ENCODE results near the gene OR5W2.
"Not testable (repeated sequence)": the region's sequence is repeated elsewhere in the genome, so short reads cannot be mapped to it uniquely, and the experiment has no call there.

OR5W2 gene

DNA sequence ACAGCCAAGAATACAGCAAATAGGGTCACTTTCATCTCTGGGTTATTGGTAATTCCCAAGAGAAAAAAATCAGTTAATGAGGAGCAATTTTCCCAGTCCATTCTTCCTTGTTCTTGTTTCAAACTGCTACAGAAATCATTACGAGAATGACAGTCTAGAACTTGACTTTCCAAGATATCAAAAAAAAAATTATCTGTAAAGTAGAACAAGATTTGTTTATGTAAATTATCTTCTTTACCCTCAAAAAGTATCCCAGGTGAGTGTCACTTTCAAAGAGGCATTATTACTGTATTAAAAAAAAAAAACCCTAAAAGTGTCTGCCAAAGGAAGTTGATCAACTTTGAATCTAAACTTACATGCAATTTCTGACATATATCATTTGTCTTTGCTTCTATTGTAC is at the start of gene OR5W2:
Gene OR5W2 (minus strand): TSS at position 101 of the 400 bp plus-strand sequence. CDS start 0 bp downstream, at position 101.
- no peak within 1 kb of the TSS for H3K4me3 ChIP-seq (ENCODE audit: low read depth in 1 of 2, low read length in 2 of 2)
- no peaks in the 10 kb centered on the region for H3K27me3 ChIP-seq (ENCODE audit: low read depth, low read length)
- no peaks in the 10 kb centered on the region for H3K4me1 ChIP-seq (ENCODE audit: control insufficient read depth in 1 of 2, insufficient read depth in 2 of 2, low read length in 2 of 2)
- H3K27ac ChIP-seq (ENCODE audit: low read length) = no peak within 1 kb of the TSS
- no peaks in the 10 kb centered on the region for H3K9me3 ChIP-seq (ENCODE audit: control insufficient read depth in 1 of 2, low read length in 2 of 2)
- H3K36me3 ChIP-seq (ENCODE audit: control insufficient read depth in 1 of 2, insufficient read depth in 2 of 2, low read length in 2 of 2) = no peaks in the 10 kb centered on the region

DNA sequence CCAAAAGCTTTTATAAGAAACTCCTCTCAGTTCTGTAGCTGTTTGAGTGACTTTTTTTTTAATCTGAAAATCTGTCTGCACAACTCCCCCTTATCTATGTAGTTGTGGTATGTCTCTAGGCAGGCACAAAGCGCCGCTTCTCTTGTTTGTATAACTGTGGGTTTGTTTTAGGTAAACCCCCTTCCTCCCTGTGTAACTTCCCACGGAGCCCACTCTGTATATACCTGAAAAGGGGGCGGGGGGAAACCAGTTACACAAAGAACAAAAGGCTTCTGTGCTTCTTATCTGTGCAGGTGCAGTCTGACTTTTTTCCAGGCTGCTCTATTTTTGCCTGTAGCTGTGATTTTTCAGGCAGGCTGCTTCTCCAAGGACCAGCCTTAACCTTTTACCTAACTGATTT is 42.1 kb upstream of the OR5W2 start:
- Histone ChIP-seq H3K4me1 (ENCODE audit: control insufficient read depth in 1 of 2, insufficient read depth in 2 of 2, low read length in 2 of 2) (no peaks in the 10 kb centered on the region), H3K9me3 (ENCODE audit: control insufficient read depth in 1 of 2, low read length in 2 of 2) (no peaks in the 10 kb centered on the region), H3K36me3 (ENCODE audit: control insufficient read depth in 1 of 2, insufficient read depth in 2 of 2, low read length in 2 of 2) (no peaks in the 10 kb centered on the region), H3K27me3 (ENCODE audit: low read depth, low read length) (no peaks in the 10 kb centered on the region), H3K4me3 (ENCODE audit: low read depth in 1 of 2, low read length in 2 of 2) (no peak overlapping the region), H3K27ac (ENCODE audit: low read length) (no peak overlapping the region)

DNA sequence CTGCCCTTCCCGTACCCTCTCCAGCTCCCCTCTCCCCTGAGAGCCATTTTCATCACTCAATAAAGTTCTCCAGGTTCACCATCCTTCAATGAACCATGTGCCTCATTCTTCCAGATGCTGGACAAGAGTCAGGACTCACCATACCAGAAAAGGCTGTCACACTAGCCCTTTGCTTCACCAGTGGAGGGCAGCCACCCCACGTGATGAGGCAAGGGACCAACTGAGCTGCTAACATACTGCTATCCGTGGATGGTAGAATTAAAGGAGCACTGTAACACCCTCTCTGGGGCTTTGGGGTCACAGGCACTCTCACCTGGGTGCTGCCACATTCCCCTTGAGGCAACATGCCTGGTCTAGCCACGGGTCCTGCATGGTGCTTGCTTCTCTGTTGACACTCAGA is 34.9 kb upstream of the OR5W2 start:
- no peak overlapping the region for H3K4me3 ChIP-seq (ENCODE audit: low read depth in 1 of 2, low read length in 2 of 2)
- no peaks in the 10 kb centered on the region for H3K4me1 ChIP-seq (ENCODE audit: control insufficient read depth in 1 of 2, insufficient read depth in 2 of 2, low read length in 2 of 2)
- H3K36me3 ChIP-seq (ENCODE audit: control insufficient read depth in 1 of 2, insufficient read depth in 2 of 2, low read length in 2 of 2) = no peaks in the 10 kb centered on the region
- no peaks in the 10 kb centered on the region for H3K27me3 ChIP-seq (ENCODE audit: low read depth, low read length)
- no peak overlapping the region for H3K27ac ChIP-seq (ENCODE audit: low read length)
- H3K9me3 ChIP-seq (ENCODE audit: control insufficient read depth in 1 of 2, low read length in 2 of 2) = no peaks in the 10 kb centered on the region

DNA sequence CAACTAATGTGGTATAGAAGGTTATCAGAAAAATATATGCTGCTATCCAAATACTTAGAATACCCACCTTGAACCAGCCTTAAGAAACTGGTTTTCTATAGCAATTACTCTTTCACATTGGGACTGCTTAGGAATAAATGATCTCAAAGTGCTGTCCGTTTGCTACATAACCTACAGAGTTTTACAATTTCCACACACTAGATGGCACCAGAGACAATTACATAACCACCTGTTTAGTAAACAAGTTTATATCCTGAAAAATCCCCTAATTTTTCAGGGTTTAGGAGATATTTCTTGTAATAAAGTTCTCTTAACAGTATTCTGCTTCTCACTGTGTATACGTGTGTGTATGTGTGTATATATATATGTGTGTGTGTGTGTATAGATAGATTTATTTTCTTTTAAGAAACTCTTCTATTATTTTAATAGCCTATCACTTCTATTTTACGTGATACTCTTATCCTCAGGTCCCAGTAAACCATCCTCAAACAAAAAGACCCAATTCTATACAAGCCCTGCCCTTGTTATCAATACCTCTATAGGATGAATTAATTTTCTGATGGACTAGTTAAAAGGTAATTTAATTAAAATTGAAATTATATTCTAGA is 28.5 kb upstream of the OR5W2 start:
- H3K36me3 ChIP-seq (ENCODE audit: control insufficient read depth in 1 of 2, insufficient read depth in 2 of 2, low read length in 2 of 2) = no peaks in the 10 kb centered on the region
- H3K4me1 ChIP-seq (ENCODE audit: control insufficient read depth in 1 of 2, insufficient read depth in 2 of 2, low read length in 2 of 2) = no peaks in the 10 kb centered on the region

DNA sequence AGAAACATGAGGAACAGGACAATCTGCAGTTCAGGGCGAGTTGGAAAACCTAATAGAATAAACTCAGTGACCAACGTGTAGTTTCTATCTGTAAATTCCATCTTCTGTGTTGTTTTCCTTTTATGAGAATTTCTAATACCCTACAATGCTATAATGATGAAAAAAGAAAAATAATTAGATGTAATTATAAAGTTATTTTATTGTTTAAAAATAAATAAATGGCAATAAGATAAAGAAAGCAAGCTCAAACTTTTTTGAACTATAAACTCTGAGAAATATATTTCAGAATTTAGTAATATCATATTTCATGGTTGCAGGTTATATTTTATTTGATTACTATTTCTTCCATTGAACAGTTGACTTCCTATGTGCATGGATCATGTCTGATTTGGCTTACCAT is 21.9 kb upstream of the OR5W2 start, which contains the start of gene OR5I1:
Gene OR5I1 (minus strand): TSS at position 101 of the 400 bp plus-strand sequence. CDS start 0 bp downstream, at position 101.
- H3K9me3 ChIP-seq (ENCODE audit: control insufficient read depth in 1 of 2, low read length in 2 of 2) = no peaks in the 10 kb centered on the region
- no peaks in the 10 kb centered on the region for H3K27me3 ChIP-seq (ENCODE audit: low read depth, low read length)
- no peak within 1 kb of the TSS for H3K4me3 ChIP-seq (ENCODE audit: low read depth in 1 of 2, low read length in 2 of 2)
- no peaks in the 10 kb centered on the region for H3K4me1 ChIP-seq (ENCODE audit: control insufficient read depth in 1 of 2, insufficient read depth in 2 of 2, low read length in 2 of 2)
- H3K36me3 ChIP-seq (ENCODE audit: control insufficient read depth in 1 of 2, insufficient read depth in 2 of 2, low read length in 2 of 2) = no peaks in the 10 kb centered on the region
- H3K27ac ChIP-seq (ENCODE audit: low read length) = no peak within 1 kb of the TSS

More for the DNA sequence above, 28.5 kb upstream of the OR5W2 start:
- Histone ChIP-seq H3K27me3 (ENCODE audit: low read depth, low read length) (no peaks in the 10 kb centered on the region), H3K27ac (ENCODE audit: low read length) (no peak overlapping the region), H3K4me3 (ENCODE audit: low read depth in 1 of 2, low read length in 2 of 2) (no peak overlapping the region), H3K9me3 (ENCODE audit: control insufficient read depth in 1 of 2, low read length in 2 of 2) (no peaks in the 10 kb centered on the region)

DNA sequence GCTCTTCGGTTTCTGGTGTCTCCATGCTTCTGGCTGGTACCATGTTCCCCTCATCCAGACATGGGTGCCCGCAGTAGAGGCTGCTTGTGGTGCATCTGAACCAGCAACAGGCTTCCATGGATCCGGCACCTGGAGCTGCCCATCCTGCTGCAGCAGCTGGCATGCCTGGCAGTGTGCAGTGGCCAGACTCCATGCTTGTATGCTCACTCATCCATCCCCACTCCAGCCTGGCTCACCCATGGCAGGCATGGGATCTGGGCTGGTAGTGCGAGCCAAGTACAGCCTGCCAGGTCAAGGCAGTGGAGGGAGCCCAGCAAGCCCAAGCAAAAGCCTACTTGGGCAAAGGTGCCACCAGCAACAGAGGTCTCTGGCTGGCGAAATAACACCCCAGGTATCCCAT is 6.2 kb upstream of the OR5W2 start:
- Histone ChIP-seq H3K27ac (ENCODE audit: low read length) (no peak overlapping the region), H3K27me3 (ENCODE audit: low read depth, low read length) (no peaks in the 10 kb centered on the region), H3K36me3 (ENCODE audit: control insufficient read depth in 1 of 2, insufficient read depth in 2 of 2, low read length in 2 of 2) (no peaks in the 10 kb centered on the region), H3K4me1 (ENCODE audit: control insufficient read depth in 1 of 2, insufficient read depth in 2 of 2, low read length in 2 of 2) (no peaks in the 10 kb centered on the region), H3K9me3 (ENCODE audit: control insufficient read depth in 1 of 2, low read length in 2 of 2) (no peaks in the 10 kb centered on the region), H3K4me3 (ENCODE audit: low read depth in 1 of 2, low read length in 2 of 2) (no peak overlapping the region)

DNA sequence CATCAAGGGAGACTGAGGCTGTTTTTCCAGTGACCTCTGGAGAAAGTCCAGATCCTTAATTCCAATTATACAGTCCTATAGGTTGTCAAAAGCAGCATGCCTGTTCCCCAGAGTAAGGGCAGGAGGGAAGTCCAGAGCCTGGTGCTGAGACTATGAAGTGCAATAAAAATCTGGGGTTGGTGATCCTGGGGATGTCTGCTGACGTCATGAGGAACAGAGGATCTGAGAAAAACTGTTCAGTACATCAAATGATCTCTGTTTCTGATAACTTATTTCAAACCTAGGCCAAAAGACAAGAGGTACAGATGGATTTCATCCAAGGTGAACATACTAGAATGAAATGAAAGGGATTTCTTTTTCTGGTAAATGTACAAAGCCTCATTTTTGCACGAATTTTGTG is 12.1 kb downstream of the OR5W2 start:
- Histone ChIP-seq H3K9me3 (ENCODE audit: control insufficient read depth in 1 of 2, low read length in 2 of 2) (no peaks in the 10 kb centered on the region), H3K27me3 (ENCODE audit: low read depth, low read length) (no peaks in the 10 kb centered on the region), H3K27ac (ENCODE audit: low read length) (no peak overlapping the region), H3K4me3 (ENCODE audit: low read depth in 1 of 2, low read length in 2 of 2) (no peak overlapping the region), H3K36me3 (ENCODE audit: control insufficient read depth in 1 of 2, insufficient read depth in 2 of 2, low read length in 2 of 2) (no peaks in the 10 kb centered on the region), H3K4me1 (ENCODE audit: control insufficient read depth in 1 of 2, insufficient read depth in 2 of 2, low read length in 2 of 2) (no peaks in the 10 kb centered on the region)

DNA sequence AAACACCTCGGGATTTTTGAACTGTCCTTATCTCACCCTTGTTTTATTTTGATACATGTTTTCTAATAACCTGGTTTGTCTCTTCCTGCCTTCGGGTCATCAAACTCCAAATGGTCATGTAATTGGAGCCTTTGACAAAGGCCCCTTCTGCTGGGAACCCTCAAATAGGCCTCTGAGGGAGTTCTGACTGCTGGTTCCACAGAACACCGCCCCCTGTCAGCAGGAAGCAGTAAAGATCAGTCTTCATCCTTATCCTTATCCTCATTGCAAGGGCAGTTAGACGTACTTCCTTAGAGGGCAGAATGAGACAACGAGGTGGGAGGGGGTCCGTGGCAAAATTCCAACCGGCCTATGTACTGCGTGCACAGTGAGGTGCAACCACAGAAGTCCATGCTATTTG is 19.2 kb downstream of the OR5W2 start:
- Histone ChIP-seq H3K27me3 (ENCODE audit: low read depth, low read length) (no peaks in the 10 kb centered on the region), H3K4me3 (ENCODE audit: low read depth in 1 of 2, low read length in 2 of 2) (no peak overlapping the region), H3K4me1 (ENCODE audit: control insufficient read depth in 1 of 2, insufficient read depth in 2 of 2, low read length in 2 of 2) (no peaks in the 10 kb centered on the region), H3K9me3 (ENCODE audit: control insufficient read depth in 1 of 2, low read length in 2 of 2) (no peaks in the 10 kb centered on the region), H3K27ac (ENCODE audit: low read length) (no peak overlapping the region), H3K36me3 (ENCODE audit: control insufficient read depth in 1 of 2, insufficient read depth in 2 of 2, low read length in 2 of 2) (no peaks in the 10 kb centered on the region)

DNA sequence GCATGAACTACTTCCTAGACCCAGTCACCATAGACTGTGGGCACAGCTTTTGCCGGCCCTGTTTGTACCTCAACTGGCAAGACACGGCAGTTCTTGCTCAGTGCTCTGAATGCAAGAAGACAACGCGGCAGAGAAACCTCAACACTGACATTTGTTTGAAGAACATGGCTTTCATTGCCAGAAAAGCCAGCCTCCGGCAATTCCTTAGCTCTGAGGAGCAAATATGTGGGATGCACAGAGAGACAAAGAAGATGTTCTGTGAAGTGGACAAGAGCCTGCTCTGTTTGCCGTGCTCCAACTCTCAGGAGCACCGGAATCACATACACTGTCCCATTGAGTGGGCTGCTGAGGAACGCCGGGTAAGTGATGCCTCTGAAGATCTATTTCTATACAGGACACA is 28.9 kb downstream of the OR5W2 start:
- not testable (repeated sequence) for H3K4me1 ChIP-seq (ENCODE audit: control insufficient read depth in 1 of 2, insufficient read depth in 2 of 2, low read length in 2 of 2); H3K9me3 ChIP-seq (ENCODE audit: control insufficient read depth in 1 of 2, low read length in 2 of 2); H3K36me3 ChIP-seq (ENCODE audit: control insufficient read depth in 1 of 2, insufficient read depth in 2 of 2, low read length in 2 of 2); H3K27ac ChIP-seq (ENCODE audit: low read length); H3K27me3 ChIP-seq (ENCODE audit: low read depth, low read length); H3K4me3 ChIP-seq (ENCODE audit: low read depth in 1 of 2, low read length in 2 of 2)

DNA sequence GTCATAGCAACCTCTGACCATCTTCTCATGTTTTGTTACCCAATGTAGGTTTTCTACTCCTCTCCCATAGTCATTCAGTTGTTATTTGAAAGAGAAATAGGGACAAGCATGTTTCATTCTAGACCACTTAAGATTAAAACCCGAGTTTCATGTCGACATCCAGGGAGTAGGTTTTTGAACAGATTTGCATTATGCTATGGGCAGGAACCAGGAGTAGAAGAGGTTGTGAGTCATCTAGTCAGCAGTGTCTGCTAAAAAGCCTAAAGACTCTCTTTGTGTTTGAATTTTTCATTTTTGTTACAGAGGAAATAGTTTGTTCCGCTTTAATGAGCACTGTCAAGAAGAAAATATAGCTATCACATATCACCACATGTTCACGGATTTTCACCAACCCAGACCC is 29.4 kb downstream of the OR5W2 start:
- H3K9me3 ChIP-seq (ENCODE audit: control insufficient read depth in 1 of 2, low read length in 2 of 2); H3K36me3 ChIP-seq (ENCODE audit: control insufficient read depth in 1 of 2, insufficient read depth in 2 of 2, low read length in 2 of 2); H3K27ac ChIP-seq (ENCODE audit: low read length); H3K4me3 ChIP-seq (ENCODE audit: low read depth in 1 of 2, low read length in 2 of 2); H3K27me3 ChIP-seq (ENCODE audit: low read depth, low read length); H3K4me1 ChIP-seq (ENCODE audit: control insufficient read depth in 1 of 2, insufficient read depth in 2 of 2, low read length in 2 of 2): not testable (repeated sequence)

DNA sequence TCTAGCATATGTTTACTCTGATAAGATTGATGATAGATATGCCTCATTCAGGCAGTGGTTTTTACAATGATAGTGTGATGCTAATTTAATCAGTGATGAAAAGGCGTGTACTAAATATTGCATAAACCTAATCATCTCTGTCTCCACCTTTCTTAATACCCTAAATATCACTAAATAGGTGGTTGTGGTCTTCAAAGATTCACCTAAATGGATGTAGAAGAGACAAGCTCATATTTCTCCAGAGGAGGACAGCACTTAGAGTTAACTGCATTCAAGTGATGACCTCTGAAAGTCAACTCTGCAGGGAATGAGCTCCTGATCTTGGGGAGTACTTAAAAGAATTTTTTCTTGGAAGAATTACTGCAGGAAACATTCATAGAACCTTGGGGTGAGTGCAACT is 31.4 kb downstream of the OR5W2 start, which contains the start of gene TRIM51:
Gene TRIM51 (plus strand): TSS at position 301 of the 400 bp plus-strand sequence. CDS start 2,132 bp downstream, outside the sequence.
- not testable (repeated sequence) for H3K36me3 ChIP-seq (ENCODE audit: control insufficient read depth in 1 of 2, insufficient read depth in 2 of 2, low read length in 2 of 2); H3K4me1 ChIP-seq (ENCODE audit: control insufficient read depth in 1 of 2, insufficient read depth in 2 of 2, low read length in 2 of 2); H3K27ac ChIP-seq (ENCODE audit: low read length); H3K4me3 ChIP-seq (ENCODE audit: low read depth in 1 of 2, low read length in 2 of 2); H3K27me3 ChIP-seq (ENCODE audit: low read depth, low read length); H3K9me3 ChIP-seq (ENCODE audit: control insufficient read depth in 1 of 2, low read length in 2 of 2)

DNA sequence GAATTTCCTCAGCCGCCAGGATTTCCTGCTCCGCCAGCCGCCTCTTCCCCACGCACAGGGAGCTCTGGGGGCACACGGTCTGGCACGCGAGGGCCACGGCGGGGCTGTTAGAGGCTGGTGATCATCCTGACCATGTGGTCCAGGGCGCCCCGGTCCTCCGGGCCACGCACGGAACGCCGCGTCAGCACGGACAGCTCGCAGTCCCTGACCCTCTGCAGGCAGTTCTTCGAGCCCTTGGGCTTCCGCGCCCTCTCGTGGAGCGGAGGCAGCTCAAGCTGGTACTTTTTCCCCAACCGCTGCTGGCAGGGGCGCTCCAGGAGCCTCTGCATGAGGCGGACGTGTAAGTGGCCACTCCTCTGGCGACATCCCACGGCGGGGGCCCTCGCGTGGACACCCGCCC is 41.2 kb downstream of the OR5W2 start:
- H3K4me3 ChIP-seq (ENCODE audit: low read depth in 1 of 2, low read length in 2 of 2); H3K36me3 ChIP-seq (ENCODE audit: control insufficient read depth in 1 of 2, insufficient read depth in 2 of 2, low read length in 2 of 2): not testable (repeated sequence)

More for the DNA sequence above, 41.2 kb downstream of the OR5W2 start:
- H3K4me1 ChIP-seq (ENCODE audit: control insufficient read depth in 1 of 2, insufficient read depth in 2 of 2, low read length in 2 of 2); H3K27me3 ChIP-seq (ENCODE audit: low read depth, low read length); H3K9me3 ChIP-seq (ENCODE audit: control insufficient read depth in 1 of 2, low read length in 2 of 2); H3K27ac ChIP-seq (ENCODE audit: low read length): not testable (repeated sequence)

All from muscle layer of duodenum (tissue), 2 donors.